Astrocyte (in vitro differentiated cells and primary cell): ENCODE measurements around the gene GYPA.

ENCODE experiments used
- CTCF ChIP-seq: IDR thresholded peaks from 2 replicates; pipeline ENCODE4 v1.5.1; 2011; ENCODE audit warnings: low read depth, mild to moderate bottlenecking, inconsistent platforms, low read length, moderate library complexity; ENCODE audit not compliant: insufficient read depth
- EZH2 ChIP-seq: IDR thresholded peaks from 2 replicates; pipeline ENCODE4 v1.6.1; 2012; ENCODE audit warnings: mild to moderate bottlenecking, low read length, inconsistent platforms; ENCODE audit not compliant: insufficient read depth

- TF ChIP-seq CTCF (no peak), EZH2 (no peak)
These were observed 44.6 kb upstream of the GYPA start for GRCh38 chr4:144185086-144185485.
